ENCODE results near the gene SCGB3A1. TPM values are rescaled to one million over a fixed set of nuclear protein-coding genes. Genes with fewer than 3 reads are reported as not detected.

SCGB3A1 gene
- total and polyA plus RNA-seq, 10 donors = 1.7 to 12.1 (median 7.1) TPM; not detected in 1

DNA sequence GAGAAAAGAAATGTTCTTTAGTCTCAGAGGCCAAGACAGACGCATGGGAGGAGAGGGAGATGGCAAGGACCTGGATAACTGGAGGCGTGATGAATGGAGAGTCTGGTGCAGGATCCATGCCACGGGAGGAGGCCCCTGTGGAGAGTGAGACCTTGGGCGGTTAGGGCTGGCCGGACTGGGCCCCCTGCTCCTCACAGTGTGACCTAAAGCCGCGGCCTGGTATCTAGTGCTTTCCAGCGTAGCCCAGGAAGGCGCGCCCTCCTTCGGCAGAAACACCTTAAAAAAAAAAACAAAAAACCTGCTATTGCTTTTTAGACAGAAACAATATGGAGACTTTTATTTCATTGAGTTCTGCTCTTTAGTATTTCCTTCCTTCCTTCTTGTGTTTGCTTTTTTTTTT lies 33.1 kb downstream of the SCGB3A1 start:
- 77 to 94% (median 90%) methylated on average over 11 of the region's 11 CpGs for WGBS, 5 donors
- no peak overlapping the region for H3K27ac ChIP-seq
- no peaks in the 10 kb centered on the region for H3K9me3 ChIP-seq
- H3K36me3 ChIP-seq = peaks cover 0 to 70% (median 20%) of the 10 kb centered on the region in 6 donors
- TF ChIP-seq, protein P1, sequence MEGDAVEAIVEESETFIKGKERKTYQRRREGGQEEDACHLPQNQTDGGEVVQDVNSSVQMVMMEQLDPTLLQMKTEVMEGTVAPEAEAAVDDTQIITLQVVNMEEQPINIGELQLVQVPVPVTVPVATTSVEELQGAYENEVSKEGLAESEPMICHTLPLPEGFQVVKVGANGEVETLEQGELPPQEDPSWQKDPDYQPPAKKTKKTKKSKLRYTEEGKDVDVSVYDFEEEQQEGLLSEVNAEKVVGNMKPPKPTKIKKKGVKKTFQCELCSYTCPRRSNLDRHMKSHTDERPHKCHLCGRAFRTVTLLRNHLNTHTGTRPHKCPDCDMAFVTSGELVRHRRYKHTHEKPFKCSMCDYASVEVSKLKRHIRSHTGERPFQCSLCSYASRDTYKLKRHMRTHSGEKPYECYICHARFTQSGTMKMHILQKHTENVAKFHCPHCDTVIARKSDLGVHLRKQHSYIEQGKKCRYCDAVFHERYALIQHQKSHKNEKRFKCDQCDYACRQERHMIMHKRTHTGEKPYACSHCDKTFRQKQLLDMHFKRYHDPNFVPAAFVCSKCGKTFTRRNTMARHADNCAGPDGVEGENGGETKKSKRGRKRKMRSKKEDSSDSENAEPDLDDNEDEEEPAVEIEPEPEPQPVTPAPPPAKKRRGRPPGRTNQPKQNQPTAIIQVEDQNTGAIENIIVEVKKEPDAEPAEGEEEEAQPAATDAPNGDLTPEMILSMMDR (IDR thresholded peaks at IDR 0.05 in 8 of 11, conservative IDR thresholded peaks at IDR 0.05 in 3 of 11) = no peak
- TF ChIP-seq POLR2AphosphoS5 (IDR thresholded peaks at IDR 0.05) (no peak), POLR2A (IDR thresholded peaks at IDR 0.05) (no peak)
- intact Hi-C loops (cut with DNase I; ENCODE audit: low total_unique reads) = no loop called here
- H3K27me3 ChIP-seq (replicated peaks in 1 of 7) = no peaks in the 10 kb centered on the region
- H3K4me3 ChIP-seq = no peak overlapping the region
- no peak for DNase-seq
- H3K4me1 ChIP-seq = peaks cover 0 to 7% (median 0%) of the 10 kb centered on the region in 6 donors

DNA sequence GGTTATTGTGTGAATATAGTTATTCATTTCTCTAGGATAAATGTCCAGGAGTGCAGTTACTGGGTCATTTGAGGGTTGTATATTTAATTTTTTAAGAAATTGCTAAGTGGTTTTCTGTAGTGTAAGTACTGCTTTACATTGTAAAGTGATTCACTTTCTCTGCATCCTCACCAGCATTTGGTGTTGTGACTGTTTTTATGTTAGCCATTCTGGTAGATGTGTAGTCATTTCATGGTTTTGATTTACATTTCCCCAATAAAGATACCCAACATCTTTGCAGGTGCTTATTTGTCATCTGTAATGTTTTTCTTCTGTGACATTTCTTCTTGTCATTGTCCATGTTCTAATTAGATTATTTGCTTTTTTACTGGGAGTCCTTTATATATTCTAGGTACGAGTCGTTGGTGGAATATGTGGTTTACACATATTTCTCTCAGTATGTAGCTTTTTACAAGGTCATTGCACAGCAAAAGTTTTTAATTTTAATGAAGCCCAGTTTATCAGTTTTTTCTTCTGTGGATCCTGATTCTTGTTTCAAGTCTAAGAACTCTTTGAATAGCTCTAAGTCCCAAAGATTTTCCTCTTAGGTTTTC lies 34.0 kb downstream of the SCGB3A1 start:
- intact Hi-C loops (cut with DNase I; ENCODE audit: low total_unique reads) = no loop called here
- TF ChIP-seq, protein P1 (IDR thresholded peaks at IDR 0.05 in 8 of 11, conservative IDR thresholded peaks at IDR 0.05 in 3 of 11) = no peak
- TF ChIP-seq POLR2AphosphoS5 (IDR thresholded peaks at IDR 0.05) (no peak), POLR2A (IDR thresholded peaks at IDR 0.05) (no peak)
- H3K4me1 ChIP-seq = peaks cover 0 to 7% (median 0%) of the 10 kb centered on the region in 6 donors
- H3K4me3 ChIP-seq = no peak overlapping the region
- no peak for DNase-seq
- no peaks in the 10 kb centered on the region for H3K27me3 ChIP-seq (replicated peaks in 1 of 7)
- no peaks in the 10 kb centered on the region for H3K9me3 ChIP-seq
- no peak overlapping the region for H3K27ac ChIP-seq
- peaks cover 0 to 70% (median 23%) of the 10 kb centered on the region in 6 donors for H3K36me3 ChIP-seq
- 84 to 93% (median 89%) methylated on average over 2 of the region's 2 CpGs for WGBS, 5 donors

DNA sequence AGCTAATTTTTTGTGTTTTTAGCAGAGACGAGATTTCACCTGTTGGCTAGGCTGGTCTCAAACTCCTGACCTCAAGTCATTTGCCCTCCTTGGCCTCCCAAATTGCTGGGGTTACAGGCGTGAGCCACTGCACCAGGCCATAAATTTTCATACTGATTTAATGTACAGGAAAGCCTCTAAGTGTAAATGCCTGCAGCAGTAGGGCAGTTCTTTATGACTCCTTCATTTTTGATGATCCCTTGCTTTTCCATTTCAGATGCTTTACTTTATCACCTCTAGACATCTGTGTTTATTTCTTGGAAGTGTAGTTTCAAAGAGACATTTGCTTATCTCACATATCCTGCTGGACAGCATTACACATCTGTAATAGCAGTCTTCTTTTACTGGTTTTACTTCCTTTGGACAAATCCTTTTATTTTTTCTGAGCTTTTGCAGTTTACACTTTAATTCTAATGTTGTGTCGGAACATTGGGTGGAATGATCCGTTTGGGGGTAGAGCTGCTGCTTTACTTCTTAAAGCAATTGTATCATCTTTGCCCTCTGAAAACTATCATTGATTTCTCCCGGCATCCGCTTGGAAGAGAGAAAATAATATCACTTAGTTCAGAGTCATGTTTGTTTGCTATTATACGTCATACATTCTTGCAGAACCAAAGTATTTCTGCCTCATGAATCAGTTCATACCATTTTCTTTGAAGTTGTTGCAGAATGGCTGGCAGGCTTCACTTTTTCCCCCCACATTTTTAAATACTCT lies 36.0 kb downstream of the SCGB3A1 start:
- TF ChIP-seq, protein P1 (IDR thresholded peaks at IDR 0.05 in 8 of 11, conservative IDR thresholded peaks at IDR 0.05 in 3 of 11) = no peak
- no peak for TF ChIP-seq POLR2A (IDR thresholded peaks at IDR 0.05)
- TF ChIP-seq POLR2AphosphoS5 (IDR thresholded peaks at IDR 0.05) = no peak
- H3K4me3 ChIP-seq = no peak overlapping the region
- peaks cover 0 to 7% (median 0%) of the 10 kb centered on the region in 6 donors for H3K4me1 ChIP-seq
- peaks cover 0 to 78% (median 39%) of the 10 kb centered on the region in 6 donors for H3K36me3 ChIP-seq
- no peak for DNase-seq
- WGBS, 5 donors = 92 to 95% (median 93%) methylated on average over 7 of the region's 7 CpGs
- H3K27me3 ChIP-seq (replicated peaks in 1 of 7) = no peaks in the 10 kb centered on the region
- intact Hi-C loops (cut with DNase I; ENCODE audit: low total_unique reads) = no loop called here
- no peaks in the 10 kb centered on the region for H3K9me3 ChIP-seq
- no peak overlapping the region for H3K27ac ChIP-seq

DNA sequence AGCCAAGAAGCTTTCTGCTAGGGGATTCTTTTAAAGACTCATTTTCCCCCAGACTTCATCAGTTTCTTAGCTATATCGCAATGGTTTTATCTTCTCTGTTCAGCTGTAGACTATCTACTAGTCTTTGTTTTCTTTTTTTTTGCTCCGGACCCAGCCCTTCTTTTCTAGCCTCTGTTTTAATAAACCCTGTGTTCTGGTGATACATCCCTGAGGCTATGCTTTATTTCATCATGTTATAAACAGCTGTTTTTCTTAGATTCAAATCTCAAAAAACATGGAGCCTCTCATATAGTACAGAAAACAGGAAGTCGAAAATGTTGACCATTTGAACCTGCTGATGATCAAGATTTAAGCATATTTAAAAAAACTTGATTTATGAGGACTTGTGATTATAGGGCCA lies 37.8 kb downstream of the SCGB3A1 start:
- Histone ChIP-seq H3K4me1 (peaks cover 0 to 7% (median 0%) of the 10 kb centered on the region in 6 donors), H3K27me3 (replicated peaks in 1 of 7) (no peaks in the 10 kb centered on the region), H3K4me3 (no peak overlapping the region), H3K27ac (no peak overlapping the region), H3K36me3 (peaks cover 0 to 90% (median 43%) of the 10 kb centered on the region in 6 donors), H3K9me3 (no peaks in the 10 kb centered on the region)
- no peak for DNase-seq
- no peak for TF ChIP-seq POLR2A (IDR thresholded peaks at IDR 0.05)
- no peak for TF ChIP-seq POLR2AphosphoS5 (IDR thresholded peaks at IDR 0.05)
- intact Hi-C loops (cut with DNase I; ENCODE audit: low total_unique reads) = no loop called here
- 93 to 98% (median 96%) methylated on average over 3 of the region's 3 CpGs for WGBS, 5 donors
